Stimulated activated CD8-positive, alpha-beta memory T cell treated with anti-CD3 and anti-CD28 coated beads, Interleukin-7, amount 100 ng/mL, for 4 hours (primary cell): Measurements from ENCODE around the gene MELTF.

ENCODE experiments used
- DNase-seq, 2 donors: peaks; one replicate each; pipeline ENCODE4 v3.0.0-alpha.2; 2020; ENCODE audit warnings: low read depth in 2 of 2

MELTF gene

DNA sequence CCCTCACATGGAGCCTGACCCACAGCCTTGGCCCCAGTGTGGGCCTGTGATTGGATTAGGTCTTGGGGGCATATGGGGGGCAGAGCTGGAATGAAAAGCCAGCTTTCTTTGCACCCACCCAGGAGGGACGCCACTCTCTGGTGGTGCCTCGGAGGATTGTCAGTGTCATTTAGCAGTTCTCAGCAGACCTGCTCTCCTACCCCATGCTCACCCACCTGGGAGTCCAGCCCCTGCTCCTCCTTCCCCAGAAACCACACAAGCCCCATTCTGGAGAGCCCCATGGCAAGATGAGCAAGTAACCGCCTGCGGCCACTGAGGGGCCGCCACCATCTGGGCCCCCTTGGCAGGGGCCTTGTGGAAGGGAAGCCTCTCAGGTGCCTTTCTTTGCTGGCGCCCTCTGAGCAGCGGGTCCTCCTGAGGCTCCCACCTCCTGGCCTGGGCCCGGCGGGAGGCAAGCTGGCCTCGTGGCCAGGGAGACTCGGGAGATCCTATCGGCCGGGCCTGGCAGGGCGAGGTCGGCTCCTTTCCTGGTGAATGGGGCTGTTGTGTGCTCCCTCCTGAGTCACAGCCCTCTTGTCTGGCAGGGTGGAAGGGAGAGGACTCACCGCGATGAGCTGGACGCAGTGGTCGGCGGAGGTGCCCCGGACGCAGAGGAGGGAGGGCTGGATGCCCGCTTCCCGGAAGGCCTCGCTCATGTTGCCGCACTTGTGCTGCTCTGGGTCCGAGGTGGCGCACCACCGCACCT, 2.3 kb downstream of the MELTF start:
- DNase-seq = no peak

DNA sequence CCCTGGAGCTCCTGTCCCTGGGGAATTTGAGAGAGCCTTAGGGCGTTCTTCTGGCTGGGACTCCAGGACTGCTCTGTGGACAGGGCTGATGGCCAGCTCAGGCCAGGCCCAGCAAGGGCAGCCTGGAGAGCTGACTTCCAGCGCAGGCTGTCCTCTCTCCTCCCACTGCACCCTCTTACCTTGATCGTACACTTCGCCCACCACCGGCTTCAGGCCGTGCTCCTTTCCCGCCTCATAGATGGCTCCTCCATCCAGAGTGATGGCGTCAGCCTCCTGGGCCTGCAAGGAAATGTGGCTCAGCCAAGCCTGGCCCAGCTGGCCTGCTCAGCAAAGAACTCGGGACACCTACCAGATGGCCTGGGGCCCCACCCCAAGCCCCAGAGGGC, 3.1 kb downstream of the MELTF start:
- no peak for DNase-seq

DNA sequence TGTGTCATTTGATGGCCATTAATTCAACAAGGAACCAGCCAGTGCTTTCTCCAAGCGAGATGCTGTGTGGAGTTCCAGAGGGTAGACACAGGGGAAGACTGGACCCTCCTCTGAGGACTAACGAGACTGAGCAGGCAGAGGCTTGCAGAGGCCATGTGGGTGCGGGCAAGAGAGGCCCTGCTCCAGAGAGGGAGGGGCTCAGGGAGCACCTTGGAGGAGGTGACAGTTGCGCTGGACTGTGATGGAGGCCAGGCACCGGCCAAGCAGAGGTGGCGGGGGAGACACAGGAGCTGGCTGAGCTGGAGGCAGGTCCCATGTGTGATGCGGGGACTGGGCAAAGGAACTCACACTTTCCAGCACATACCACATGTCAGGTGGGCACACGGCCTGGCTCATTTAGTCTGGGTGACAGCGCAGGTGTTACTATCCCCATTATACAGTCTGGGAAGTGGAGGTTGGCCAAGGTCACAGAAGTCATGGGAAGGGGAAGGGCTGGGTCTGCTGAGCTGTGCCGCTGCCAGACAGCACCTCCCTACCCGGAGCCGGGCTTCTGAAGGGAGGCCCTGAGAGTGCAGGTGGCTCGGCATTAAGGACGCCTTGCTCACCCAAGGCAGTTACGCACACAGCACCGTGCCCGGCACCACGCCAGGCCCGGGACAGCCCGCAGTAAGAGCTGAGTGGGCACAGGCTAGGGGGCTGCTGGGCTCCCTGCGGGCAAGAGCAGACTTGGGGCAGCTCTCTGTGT, 3.7 kb downstream of the MELTF start:
- no peak for DNase-seq

DNA sequence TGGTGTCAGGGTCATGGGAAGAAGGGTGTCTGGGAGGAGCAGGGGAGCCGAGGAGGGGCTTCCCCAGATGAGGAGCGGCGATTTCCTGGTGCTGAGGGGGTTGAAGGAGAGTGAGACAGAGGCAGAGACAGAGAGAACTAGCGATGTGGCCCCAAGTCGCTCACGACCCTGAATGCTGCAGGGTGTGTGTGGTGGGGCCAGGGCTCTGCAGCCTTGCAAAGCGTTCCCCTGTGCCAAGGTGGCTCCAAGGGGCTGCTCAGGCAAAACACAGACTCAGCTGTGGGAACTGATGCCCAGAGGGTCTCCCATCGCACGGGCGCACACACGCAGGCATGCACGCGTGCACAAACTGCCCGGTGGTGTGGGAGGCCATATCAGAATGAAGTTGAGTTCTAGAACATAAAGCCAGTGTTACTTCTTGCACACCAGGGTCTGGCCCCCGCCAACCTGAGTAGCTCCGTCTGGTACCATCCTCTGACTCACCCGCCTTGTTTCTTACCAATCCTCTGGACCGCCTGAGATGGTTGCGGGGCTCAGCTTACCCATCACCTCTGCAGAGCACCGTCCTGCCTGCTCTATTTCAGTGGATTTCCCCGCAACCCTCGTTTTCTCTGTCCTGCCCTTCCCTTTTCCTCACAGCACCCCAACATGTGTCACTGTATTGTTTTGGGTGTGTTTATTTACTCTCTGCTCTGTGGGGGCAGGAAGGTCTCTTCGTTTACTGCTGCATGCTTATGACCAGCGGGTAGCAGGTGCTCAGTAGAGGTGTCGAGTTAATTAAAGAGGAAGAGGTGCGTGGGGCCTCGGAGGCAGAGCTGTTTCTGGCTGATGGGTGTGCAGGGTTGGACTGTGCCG, 4.5 kb downstream of the MELTF start:
- DNase-seq = no peak

DNA sequence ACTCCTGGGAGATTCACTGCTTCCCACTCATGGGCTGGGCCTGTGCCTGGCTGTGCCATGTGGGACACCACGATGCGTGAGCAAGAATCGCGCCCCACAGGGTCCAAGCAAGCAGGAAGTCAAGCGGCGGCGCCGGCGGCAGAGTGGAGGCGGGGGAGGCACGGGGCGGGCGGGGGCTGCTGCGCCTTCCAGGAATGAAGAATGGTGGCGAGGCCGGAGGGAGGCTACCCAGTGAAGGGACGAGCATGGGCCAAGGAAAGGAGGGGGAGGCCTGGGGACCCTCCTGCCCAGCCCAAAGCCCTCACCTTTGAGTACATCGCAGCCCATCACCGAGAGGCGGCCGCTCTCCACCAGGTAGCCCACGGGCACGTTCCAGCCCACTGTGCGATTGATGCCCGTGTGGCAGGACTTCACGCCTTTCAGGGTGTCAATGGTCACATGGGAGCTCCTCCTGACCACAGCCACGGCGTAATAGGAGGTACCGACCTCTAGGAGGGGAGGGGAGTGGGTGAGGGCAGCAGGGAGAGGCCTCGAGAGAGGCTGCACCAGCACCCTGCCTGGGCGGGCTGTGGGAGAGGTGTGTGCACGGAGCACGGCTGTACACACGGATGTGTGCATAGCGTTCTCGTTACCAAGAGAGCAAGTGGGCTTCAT, 5.5 kb downstream of the MELTF start:
- no peak for DNase-seq

DNA sequence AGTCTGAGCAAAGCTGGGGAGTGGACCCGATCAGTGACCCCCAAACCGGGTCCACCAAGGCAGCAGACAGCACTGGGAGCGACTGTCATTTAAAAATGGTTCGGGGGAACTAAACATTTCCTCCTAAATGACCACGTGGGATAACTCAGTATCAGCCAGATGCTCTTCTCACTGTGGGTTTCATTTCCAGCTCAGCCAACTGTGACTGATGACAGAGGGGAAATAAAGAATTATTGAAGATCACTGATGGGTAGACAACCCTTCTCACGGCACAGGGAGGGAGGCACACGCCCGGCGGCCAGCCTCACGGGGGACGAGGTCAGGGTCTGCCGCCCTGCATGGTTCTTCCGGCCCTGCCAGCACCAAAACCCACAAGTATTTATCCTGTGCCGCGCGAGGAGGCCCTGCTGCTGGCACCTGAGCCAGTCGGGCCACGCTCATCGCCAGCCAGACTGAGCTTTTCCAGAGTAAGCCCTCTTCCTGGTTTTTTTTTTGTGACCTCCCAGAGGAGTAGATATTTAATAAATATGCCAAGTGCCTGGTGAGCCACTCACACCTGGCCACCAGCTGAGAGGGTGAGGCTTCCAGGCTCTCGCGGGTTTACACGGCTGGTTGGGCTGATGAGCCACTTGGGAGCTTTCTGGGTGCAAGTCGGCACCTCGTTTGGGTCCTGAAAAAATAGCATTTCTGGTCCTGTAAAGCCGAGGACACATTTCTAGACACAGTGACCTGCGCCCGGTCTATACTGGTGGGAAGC, 6.2 kb downstream of the MELTF start:
- DNase-seq = no peak

DNA sequence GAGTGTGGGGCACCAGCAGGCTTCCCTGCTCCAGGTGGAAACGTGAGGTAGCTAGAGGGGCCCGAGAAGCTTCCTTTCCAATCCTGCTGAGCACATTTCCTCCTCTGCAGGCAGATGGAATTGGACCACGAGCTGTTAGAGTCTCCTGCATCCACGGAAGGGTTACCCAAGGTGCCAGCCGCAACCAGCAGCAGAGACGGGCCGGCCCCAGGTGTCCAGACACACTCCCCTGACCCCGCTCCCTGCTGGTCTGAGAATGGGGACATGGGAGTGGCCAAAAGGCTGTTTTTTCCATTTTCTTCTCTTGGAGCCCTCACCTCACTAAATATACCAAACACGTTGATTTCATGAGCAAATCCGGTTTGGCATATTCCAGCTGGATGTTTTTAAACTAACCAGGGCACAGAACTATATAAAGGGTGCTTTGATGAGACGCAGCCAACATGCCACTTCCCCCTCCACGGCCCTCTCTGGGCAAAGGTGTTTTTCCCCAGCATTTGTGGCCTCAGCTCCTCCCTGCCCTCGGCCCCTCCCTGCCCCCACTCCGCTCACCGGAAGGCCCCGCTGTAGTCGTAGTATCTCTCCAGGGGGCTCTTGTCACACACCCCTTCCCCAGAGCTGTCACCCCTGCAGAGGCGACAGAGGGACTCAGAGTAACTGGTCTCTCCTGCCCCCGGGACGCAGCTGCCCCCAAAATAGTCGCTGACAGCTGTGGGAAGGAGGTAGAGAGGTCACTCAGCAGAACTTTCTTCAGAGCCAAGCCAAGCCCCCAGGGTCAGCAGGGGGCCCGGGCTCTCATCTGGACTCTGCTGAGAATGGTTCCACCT, 7.0 kb downstream of the MELTF start:
- DNase-seq = no peak

DNA sequence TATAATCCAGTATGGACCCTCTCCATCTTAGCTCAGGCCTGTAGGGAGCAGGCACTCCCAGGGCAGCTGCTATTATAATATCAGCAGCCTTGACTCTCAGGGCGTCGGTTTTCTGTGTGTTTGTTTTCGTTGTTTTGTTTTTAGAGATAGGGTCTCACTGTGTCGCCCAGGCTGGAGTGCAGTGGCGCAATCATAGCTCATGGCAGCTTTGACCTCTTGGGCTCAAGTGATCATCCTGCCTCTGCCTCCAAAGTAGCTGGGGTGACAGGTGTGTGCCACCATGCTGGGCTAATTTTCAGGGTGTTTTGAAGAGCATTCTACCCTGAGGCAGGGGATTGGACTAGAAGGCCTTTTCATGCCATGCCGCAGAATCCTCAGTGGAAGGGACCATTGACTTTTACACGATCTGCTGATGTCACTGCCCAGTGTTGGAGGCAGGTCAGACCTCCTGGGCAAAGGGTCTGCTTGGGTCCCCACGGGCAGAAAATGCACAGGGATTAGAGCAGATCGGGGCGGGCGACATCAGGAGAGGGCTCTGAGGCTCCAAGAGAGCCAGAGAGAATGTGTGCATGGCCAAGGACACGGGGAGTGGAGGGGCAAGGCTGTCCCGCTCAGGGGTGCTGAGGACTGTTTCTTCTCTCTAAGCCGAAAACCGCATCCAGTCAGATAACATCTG, 7.8 kb downstream of the MELTF start:
- no peak for DNase-seq

DNA sequence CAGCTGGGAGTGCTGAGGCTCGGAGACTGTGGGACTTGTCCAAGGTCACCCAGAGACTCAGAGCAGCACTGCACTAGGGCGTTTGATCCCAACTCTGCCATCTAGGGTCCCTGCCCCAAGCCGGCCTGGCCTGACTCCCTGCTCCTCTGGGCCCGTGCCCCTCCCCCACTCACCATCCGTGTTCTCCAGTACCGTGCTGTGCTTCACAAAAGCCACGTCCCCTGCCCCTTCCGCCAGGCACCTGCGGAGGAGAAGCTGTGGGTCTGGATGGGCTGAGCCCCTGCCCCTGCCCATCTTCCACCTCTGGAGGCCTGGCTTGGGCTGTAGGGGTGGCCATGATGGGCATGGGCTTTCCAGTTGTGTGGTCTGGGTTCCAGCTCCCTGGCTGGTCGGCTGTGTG, 8.4 kb downstream of the MELTF start:
- no peak for DNase-seq

DNA sequence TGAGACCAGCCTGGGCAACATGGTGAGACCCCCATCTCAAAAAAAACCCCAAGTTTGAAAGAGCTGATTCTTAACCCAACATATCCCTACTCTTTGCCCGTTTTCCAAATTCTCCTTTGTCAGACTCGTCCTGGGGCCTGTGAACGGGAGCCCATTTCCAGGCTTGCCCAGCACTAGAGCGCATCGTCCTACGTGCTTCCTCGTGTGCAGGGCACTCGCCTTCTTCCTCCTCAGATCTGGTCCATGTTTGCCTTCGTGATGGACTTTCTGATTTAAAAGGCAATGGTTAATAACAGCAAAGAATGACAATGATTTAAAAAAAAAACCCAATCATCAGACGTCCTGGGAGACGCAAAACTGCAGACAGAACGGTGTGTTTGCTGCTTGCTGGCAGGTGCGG, 10.1 kb downstream of the MELTF start:
- DNase-seq = no peak

DNA sequence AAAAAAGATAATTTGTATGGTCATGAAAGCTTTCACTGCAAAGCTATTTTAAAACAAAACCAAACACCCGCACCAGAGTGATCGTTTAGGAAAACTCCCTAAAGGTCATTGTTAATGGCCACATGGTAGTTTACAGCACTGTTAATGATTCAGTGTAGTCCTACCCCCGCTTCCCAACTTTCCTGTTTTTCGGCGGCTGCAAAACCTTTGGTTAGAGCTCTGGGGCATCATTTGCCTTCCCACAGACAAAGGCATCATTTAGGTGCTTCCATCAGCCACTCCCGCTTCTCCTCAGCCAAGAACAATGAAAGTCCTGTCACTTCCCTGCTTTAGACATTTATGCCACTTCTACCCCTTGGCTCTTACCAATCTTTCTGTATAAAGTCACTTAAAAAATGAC, 10.6 kb downstream of the MELTF start:
- no peak for DNase-seq

DNA sequence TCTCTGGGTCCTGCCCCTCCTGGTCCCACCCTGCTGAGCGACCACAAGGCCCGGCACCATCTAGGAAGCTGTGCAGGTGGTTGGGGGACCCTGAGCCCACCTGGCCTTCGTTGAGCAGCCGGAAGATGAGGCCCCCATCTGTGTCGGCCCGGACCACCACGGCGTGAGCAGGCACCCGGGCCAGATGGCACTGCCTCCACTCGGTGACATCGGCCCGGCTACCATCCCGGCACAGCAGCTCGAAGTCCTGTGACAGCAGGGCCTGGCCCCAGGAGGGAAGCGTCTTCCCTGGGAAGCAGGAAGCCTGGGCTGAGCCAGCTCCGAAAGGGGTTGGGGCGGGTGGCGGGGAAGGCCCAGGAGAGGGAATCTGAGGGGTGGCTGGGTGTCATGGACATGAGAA, 12.6 kb downstream of the MELTF start:
- DNase-seq = no peak

DNA sequence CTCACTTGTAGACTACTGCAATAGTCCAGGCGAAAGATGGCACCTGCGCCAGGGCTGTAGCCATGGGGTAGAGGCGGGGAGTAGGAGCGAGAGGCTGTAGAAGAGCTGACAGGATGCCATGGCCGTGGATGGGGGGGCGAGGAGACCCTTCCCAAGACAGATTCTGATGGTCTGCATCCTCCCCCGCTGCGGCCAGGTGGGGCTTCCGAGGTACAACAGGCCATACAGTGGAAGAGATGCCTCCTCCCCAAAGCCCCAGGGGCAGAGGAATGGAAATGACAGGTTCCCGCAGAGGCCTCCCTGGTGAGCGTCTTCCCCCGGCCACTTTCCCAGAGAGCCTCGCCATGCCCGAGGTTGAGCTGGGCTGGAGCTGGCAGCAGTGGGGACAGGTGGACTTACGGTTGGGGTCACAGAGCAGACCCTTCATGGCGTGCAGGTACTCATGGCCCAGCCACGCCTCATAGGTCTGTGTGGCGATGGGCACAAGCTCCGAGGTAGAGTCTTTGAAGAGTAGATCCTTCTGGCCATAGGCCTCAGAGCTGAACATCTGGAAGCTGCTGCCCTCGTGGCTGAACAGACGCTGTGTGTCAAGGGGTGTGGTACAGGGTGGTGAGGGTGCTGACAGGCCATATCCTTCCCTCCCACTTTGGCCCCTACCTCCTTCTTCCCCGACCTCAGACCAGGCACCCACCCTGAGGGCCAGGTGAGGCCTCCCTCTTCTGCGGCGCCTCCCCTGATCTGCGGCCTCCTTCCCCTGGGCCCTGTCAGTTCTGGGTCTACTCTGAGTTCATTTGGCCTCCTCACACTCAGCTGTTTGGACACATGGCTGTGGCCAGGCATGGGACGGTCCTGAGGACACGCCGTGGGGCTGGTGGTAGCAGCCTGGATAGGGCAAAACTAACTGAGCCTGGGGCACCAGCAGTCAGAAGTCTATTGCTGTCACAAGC, 13.6 kb downstream of the MELTF start:
- no peak for DNase-seq

DNA sequence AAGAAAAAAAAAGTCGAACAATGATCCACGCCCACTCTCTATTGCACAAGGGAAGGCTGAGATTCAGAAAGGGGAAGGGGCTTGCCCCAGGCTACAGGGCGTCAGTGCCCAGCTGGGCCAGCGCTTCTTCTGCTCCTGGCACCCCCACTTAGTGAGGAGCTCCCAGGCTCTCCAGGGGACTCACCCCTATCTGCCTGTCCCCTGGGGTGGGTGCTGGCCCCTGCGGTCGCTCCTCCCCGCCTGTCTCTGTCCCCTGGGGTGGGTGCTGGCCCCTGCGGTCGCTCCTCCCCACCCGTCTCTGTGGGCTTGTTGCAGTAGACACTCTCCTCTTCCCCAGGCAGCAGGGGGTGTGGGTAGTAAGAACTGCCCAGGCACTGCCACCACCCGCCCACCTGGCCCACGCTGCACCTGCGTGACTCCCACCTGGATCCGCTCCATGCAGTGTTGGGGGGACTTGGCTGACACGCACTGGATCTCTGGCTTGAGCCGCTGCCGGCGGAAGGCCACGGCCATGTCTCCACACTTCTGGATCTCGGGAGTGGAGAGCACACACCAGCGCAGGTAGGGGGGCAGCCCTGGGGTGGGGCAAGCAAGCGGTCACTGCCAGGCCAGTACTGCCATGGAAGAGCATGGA, 14.6 kb downstream of the MELTF start:
- DNase-seq = no peak

DNA sequence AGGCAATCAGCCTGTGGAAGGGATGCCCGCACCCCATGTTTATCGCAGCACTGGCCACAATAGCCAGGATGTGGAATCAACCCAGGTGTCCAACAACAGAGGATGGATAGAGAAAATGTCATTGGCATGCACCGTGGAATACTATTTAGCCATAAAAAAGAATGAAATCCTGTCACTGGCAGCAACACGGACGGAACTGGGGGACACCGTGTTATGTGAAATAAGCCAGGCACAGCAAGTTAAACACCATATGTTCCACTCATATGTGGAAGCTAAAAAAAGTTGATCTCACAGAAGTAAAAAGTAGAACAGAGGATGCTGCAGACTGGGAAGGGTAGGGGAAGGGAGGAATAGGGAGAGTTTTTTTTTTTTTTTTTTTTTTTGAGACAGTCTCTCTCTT, 15.6 kb downstream of the MELTF start:
- DNase-seq = no peak

DNA sequence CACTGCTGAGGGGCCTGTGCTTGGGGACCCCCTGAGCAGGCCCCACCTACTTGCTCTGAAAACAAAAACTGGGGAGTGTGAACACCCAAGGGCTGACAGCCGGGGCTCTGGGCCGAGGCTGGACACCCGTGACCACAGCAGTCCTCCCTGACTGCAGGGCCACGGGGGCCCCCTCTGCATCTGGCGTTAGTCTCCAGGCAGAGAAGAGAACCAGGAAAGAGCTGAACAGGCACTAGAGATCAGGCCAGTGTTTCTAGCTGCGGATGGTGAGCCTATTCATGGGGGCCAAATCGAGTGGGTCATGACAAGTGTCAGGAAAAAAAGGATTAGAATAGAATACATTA, 17.1 kb downstream of the MELTF start:
- DNase-seq = no peak

DNA sequence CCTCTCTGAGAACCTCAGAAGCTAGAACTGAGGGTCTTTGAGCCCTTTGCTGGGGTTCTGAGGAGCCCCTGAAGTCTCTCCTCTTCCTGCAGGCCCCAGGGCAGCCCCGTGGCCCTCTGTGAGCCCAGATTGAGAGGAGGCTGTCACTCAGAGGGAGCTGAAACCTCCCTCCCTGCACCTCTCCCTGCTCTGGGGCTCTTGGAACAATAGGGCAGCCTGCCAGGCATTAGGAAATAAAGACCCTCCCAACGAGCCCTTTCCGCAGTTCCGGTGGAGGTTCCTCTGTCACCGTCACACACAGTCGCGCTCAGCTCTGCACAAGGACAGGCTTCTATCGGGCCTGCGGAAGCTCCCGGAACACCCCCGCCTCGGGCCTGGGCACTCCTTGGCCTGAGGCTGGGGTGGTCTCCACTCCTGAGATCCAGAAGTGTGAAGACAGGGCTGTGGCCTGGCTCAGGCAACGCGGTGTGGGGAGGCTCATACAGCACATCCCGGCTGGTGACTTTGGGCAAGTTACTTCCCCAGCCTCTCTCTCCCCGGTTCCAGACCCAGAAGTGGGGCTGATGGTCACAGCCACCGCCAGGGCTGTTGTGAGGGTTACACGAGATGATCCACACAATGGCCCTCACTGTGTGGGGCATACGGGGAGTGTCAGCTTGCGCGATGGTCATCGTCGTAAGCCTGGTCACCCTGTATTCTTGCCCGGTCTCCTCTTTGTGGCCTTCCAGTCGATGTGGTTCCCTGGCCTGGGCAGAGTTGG, 17.7 kb downstream of the MELTF start:
- no peak for DNase-seq
